Esophagus squamous epithelium (tissue), 5 donors: Measurements from ENCODE around the gene TRIM47. TPM values are rescaled to one million over a fixed set of nuclear protein-coding genes. Genes with fewer than 3 reads are reported as not detected.

ENCODE experiments used
- DNase-seq: peaks from one replicate; lab custom pipeline; 2025; lab: John Stamatoyannopoulos, UW
- H3K27ac ChIP-seq, 4 donors: fragments of 200-600 bp; sonication (generic); one replicate each; pipeline ENCODE4 v1.5.1; 2016 to 2019; ENCODE audit warnings: mild to moderate bottlenecking in 1 of 4
- H3K27me3 ChIP-seq, 4 donors: fragments of 200-600 bp; sonication (generic); 1 replicate in 3 of 4; 2 replicates in 1 of 4; pipeline versions ENCODE4 v1.5.1 to v1.6.0; 2017 to 2021; ENCODE audit warnings: antibody characterized with exemption in 1 of 4
- H3K36me3 ChIP-seq, 3 donors: fragments of 200-600 bp; sonication (generic); one replicate each; pipeline ENCODE4 v1.5.1; 2016 to 2019
- H3K4me1 ChIP-seq, 3 donors: fragments of 200-600 bp; sonication (generic); one replicate each; pipeline ENCODE4 v1.5.1; 2017 to 2019
- H3K4me3 ChIP-seq, 4 donors: fragments of 200-600 bp; sonication (generic); 1 replicate in 3 of 4; 2 replicates in 1 of 4; pipeline ENCODE4 v1.5.1; 2016 to 2019; ENCODE audit warnings: mild to moderate bottlenecking in 2 of 4, moderate library complexity in 1 of 4
- H3K9me3 ChIP-seq, 3 donors: fragments of 200-600 bp; sonication (generic); one replicate each; pipeline ENCODE4 v1.5.1; 2016 to 2019
- CTCF ChIP-seq, 6 experiments: fragments of 450-650 bp in 4 of 6; fragments of 200-600 bp in 2 of 6; sonication (generic) in 2 of 6; IDR thresholded peaks; one replicate each; pipeline ENCODE4 v1.5.1; 2016 to 2019; ENCODE audit warnings: antibody characterized with exemption in 6 of 6, mild to moderate bottlenecking in 4 of 6, moderate library complexity in 4 of 6
- POLR2A ChIP-seq, 4 donors: fragments of 450-650 bp; IDR thresholded peaks; one replicate each; pipeline ENCODE4 v1.6.1; 2017; ENCODE audit warnings: antibody characterized with exemption in 4 of 4, mild to moderate bottlenecking in 4 of 4, moderate library complexity in 3 of 4
- WGBS, 2 donors: methylation state at CpG; one replicate each; pipeline ENCODE4 v1.1.5; 2018; 5-methylcytosine and 5-hydroxymethylcytosine counted together
- intact Hi-C: fragments of 100-400 bp; cut with DNase I; formaldehyde crosslinking; loops from one replicate; pipeline ENCODE4 v1.15.0; 2022
- total RNA-seq, 4 donors: library from RNA; depleted of rRNA; stranded (reverse); fragments of >200 nt; gene quantifications; one replicate each; pipeline ENCODE4 v1.1.0, GENCODE V29; 2016
- donor health status: DM: yes; HTN: yes; CAD: no.

TRIM47 gene
- total RNA-seq, 4 donors from 2014 or later, result 19.5 to 33.4 (median 25.5) TPM

DNA sequence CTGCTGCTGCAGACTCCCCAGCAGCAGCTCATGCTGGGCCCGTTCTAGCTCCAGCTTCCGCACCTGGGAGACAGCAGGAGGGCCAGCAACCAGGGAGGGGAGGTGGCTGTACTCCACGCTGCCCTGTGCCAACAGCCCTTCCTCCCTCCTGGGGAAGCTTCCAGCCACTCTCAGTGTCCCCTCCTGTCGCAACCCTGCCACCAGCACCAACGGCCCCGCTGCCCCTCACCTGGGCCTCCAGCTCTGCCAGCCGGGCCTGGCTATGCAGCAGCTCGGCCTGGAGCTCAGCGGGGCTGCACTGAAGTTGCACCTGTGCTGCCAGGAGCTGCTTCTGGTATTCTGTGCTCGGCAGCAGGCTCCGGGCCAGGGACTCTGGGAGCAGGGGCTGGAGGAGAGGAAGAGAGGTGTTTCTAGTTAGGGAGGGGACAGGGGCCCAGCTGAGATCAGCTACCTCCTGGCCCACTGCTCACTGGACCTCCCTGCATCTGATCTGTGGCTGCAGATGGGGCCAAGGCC, 41.7 kb upstream of the TRIM47 start:
- no peak for TF ChIP-seq POLR2A (IDR thresholded peaks at IDR 0.05)
- TF ChIP-seq CTCF (IDR thresholded peaks at IDR 0.05), result no peak
- intact Hi-C loops, result no loop called here
- DNase-seq, result no peak
- Histone ChIP-seq H3K36me3 (peaks cover 0 to 88% (median 0%) of the 10 kb centered on the region in 3 donors), H3K9me3 (no peaks in the 10 kb centered on the region), H3K27ac (no peak overlapping the region), H3K27me3 (no peaks in the 10 kb centered on the region), H3K4me3 (no peak overlapping the region), H3K4me1 (peaks cover 0 to 14% (median 7%) of the 10 kb centered on the region in 3 donors)
- WGBS, 2 donors, result no CpG with 5 or more reads among the region's 11 CpGs

DNA sequence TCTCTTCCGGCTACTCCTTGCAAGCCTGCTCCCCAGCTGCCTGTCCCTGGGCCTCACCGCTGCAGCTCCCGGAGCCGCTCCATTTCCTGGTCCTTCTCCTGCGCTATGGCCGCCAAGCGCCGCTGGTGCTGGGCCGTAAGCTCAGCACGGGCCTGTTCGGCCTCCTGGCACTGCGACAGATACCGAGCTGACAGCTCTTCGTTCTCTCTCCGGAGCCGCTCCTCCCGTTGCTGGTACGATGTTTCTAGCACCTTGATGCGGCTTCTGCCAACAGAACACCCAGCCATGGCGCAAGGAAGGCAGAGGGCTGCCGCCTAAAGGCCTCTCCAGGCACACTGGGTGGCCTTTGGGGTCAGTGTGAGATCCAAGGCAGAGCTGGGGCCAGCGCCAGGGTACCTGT, 41.2 kb upstream of the TRIM47 start:
- DNase-seq, result no peak
- Histone ChIP-seq H3K9me3 (no peaks in the 10 kb centered on the region), H3K27me3 (no peaks in the 10 kb centered on the region), H3K4me3 (no peak overlapping the region), H3K4me1 (peaks cover 0 to 14% (median 7%) of the 10 kb centered on the region in 3 donors), H3K27ac (no peak overlapping the region), H3K36me3 (peaks cover 0 to 89% (median 0%) of the 10 kb centered on the region in 3 donors)
- TF ChIP-seq CTCF (IDR thresholded peaks at IDR 0.05) (no peak), POLR2A (IDR thresholded peaks at IDR 0.05) (no peak)
- intact Hi-C loops, result no loop called here
- 95% methylated on average over 18 of the region's 22 CpGs; no CpG with 5 or more reads in 1 of the 2 donors for WGBS, 2 donors

- H3K27me3 ChIP-seq, result no peaks in the 10 kb centered on the region
- intact Hi-C loops, result no loop called here
- WGBS, 2 donors, result 93 to 94% methylated on average over 14 to 15 of the region's 31 CpGs
- TF ChIP-seq CTCF (IDR thresholded peaks at IDR 0.05), result no peak
- no peak for TF ChIP-seq POLR2A (IDR thresholded peaks at IDR 0.05)
- no peaks in the 10 kb centered on the region for H3K9me3 ChIP-seq
- peaks cover 0 to 11% (median 1%) of the 10 kb centered on the region in 3 donors for H3K4me1 ChIP-seq
- peaks cover 4 to 94% (median 6%) of the 10 kb centered on the region in 3 donors for H3K36me3 ChIP-seq
- DNase-seq, result no peak
- H3K4me3 ChIP-seq, result no peak overlapping the region
- H3K27ac ChIP-seq, result no peak overlapping the region
These were observed 39.6 kb upstream of the TRIM47 start for GRCh38 chr17:75917917-75918445.

DNA sequence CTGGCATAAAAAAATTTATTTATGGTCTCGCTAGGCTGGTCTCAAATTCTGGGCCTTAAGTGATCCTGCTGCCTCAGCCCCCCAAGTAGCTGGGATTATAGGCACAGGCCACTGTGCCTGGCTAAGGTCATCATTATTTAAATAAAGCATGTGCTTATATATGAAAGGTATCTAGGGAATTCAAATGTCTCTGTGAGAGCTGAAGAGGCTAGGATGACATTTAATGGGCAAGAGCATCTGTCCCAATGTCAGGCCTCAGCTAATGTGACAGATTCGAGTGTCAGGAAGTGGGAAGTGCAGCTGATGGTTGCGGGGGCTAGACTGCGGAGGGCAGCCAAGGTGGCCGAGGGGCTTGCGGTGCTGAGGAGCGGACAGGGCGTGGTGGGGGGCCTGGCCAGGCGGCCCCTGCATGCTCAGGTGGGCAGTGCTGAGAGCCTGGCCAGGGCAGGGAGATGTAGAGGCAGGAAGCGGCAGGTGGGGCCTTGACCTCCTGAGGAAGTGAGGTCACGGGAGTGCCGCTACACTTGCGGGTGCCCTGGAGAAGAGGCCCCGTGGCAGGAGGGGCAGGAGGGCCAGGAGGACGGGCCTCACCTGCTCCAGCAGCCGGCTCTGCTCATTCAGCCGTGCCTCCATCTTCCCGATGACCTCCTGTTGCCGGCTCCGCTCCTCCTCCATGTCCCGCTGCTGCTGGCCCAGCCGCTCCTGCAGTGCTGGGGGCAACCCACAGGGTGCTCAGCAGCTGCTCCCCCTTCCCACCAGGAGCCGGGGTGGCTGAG, 38.9 kb upstream of the TRIM47 start:
- TF ChIP-seq CTCF (IDR thresholded peaks at IDR 0.05), result no peak
- no peak for TF ChIP-seq POLR2A (IDR thresholded peaks at IDR 0.05)
- Histone ChIP-seq H3K4me3 (no peak overlapping the region), H3K9me3 (no peaks in the 10 kb centered on the region), H3K27ac (no peak overlapping the region), H3K36me3 (peaks cover 4 to 89% (median 6%) of the 10 kb centered on the region in 3 donors), H3K4me1 (peaks cover 0 to 11% (median 0%) of the 10 kb centered on the region in 3 donors), H3K27me3 (no peaks in the 10 kb centered on the region)
- WGBS, 2 donors, result 88 to 94% methylated on average over 9 to 12 of the region's 23 CpGs
- intact Hi-C loops, result no loop called here
- DNase-seq, result no peak

GRCh38 chr17:75915268-75915667, 36.9 kb upstream of the TRIM47 start:
- no peak for DNase-seq
- H3K9me3 ChIP-seq, result no peaks in the 10 kb centered on the region
- intact Hi-C loops, result no loop called here
- H3K27me3 ChIP-seq, result no peaks in the 10 kb centered on the region
- H3K4me1 ChIP-seq, result peaks cover 4 to 29% (median 6%) of the 10 kb centered on the region in 3 donors
- no peak overlapping the region for H3K27ac ChIP-seq
- H3K36me3 ChIP-seq, result peaks cover 4 to 79% (median 6%) of the 10 kb centered on the region in 3 donors
- H3K4me3 ChIP-seq, result no peak overlapping the region
- TF ChIP-seq CTCF (IDR thresholded peaks at IDR 0.05) (no peak), POLR2A (IDR thresholded peaks at IDR 0.05) (no peak)
- 85 to 99% methylated on average over 5 to 6 of the region's 8 CpGs for WGBS, 2 donors
